ENCODE measurements around the gene LHFPL6.
"Not testable (repeated sequence)": the region's sequence is repeated elsewhere in the genome, so short reads cannot be mapped to it uniquely, and the experiment has no call there.

The LHFPL6 gene

GRCh38 chr13:39347926-39348901, 254.8 kb downstream of the LHFPL6 start:
- DNase-seq (ENCODE audit: low spot score), result no peak

GRCh38 chr13:39345982-39346381, 257.0 kb downstream of the LHFPL6 start:
- no peak for DNase-seq (ENCODE audit: low spot score)

- DNase-seq (ENCODE audit: low spot score), result no peak
Measured at GRCh38 chr13:39341251-39341650, 261.7 kb downstream of the LHFPL6 start.

GRCh38 chr13:39338114-39338513, 264.9 kb downstream of the LHFPL6 start:
- not testable (repeated sequence) for DNase-seq (ENCODE audit: low spot score)

- DNase-seq (ENCODE audit: low spot score), result no peak
Measured at GRCh38 chr13:39336937-39337336, 266.1 kb downstream of the LHFPL6 start.

- DNase-seq (ENCODE audit: low spot score), result no peak
Measured at GRCh38 chr13:39336207-39336606, 266.8 kb downstream of the LHFPL6 start.

GRCh38 chr13:39335721-39336120, 267.3 kb downstream of the LHFPL6 start:
- DNase-seq (ENCODE audit: low spot score), result no peak

- DNase-seq (ENCODE audit: low spot score), result no peak
Measured at GRCh38 chr13:39330504-39330903, 272.5 kb downstream of the LHFPL6 start.

GRCh38 chr13:39329182-39329639, 273.8 kb downstream of the LHFPL6 start:
- DNase-seq (ENCODE audit: low spot score), result no peak

GRCh38 chr13:39327172-39327479, 275.9 kb downstream of the LHFPL6 start:
- DNase-seq (ENCODE audit: low spot score), result no peak

- no peak for DNase-seq (ENCODE audit: low spot score)
Measured at GRCh38 chr13:39326469-39327171, 276.4 kb downstream of the LHFPL6 start.

GRCh38 chr13:39324806-39325311, 278.1 kb downstream of the LHFPL6 start:
- no peak for DNase-seq (ENCODE audit: low spot score)

- no peak for DNase-seq (ENCODE audit: low spot score)
Measured at GRCh38 chr13:39322836-39323585, 280.0 kb downstream of the LHFPL6 start.

GRCh38 chr13:39321574-39321973, 281.4 kb downstream of the LHFPL6 start:
- no peak for DNase-seq (ENCODE audit: low spot score)

- no peak for DNase-seq (ENCODE audit: low spot score)
Measured at GRCh38 chr13:39318161-39318560, 284.8 kb downstream of the LHFPL6 start.

- DNase-seq (ENCODE audit: low spot score), result no peak
Measured at GRCh38 chr13:39317291-39317690, 285.7 kb downstream of the LHFPL6 start.

GRCh38 chr13:39315796-39316195, 287.2 kb downstream of the LHFPL6 start:
- no peak for DNase-seq (ENCODE audit: low spot score)

- DNase-seq (ENCODE audit: low spot score), result no peak
Measured at GRCh38 chr13:39313721-39314120, 289.3 kb downstream of the LHFPL6 start.

- DNase-seq (ENCODE audit: low spot score), result no peak
Measured at GRCh38 chr13:39312596-39312995, 290.4 kb downstream of the LHFPL6 start.

- DNase-seq (ENCODE audit: low spot score), result no peak
Measured at GRCh38 chr13:39311619-39312018, 291.4 kb downstream of the LHFPL6 start.

GRCh38 chr13:39310961-39311360, 292.0 kb downstream of the LHFPL6 start:
- DNase-seq (ENCODE audit: low spot score), result no peak
